ENCODE measurements around the gene FAM177A1.
A peak's percentile ranks its signal among the peaks of the same experiment; 100 is the strongest.

FAM177A1 gene

DNA sequence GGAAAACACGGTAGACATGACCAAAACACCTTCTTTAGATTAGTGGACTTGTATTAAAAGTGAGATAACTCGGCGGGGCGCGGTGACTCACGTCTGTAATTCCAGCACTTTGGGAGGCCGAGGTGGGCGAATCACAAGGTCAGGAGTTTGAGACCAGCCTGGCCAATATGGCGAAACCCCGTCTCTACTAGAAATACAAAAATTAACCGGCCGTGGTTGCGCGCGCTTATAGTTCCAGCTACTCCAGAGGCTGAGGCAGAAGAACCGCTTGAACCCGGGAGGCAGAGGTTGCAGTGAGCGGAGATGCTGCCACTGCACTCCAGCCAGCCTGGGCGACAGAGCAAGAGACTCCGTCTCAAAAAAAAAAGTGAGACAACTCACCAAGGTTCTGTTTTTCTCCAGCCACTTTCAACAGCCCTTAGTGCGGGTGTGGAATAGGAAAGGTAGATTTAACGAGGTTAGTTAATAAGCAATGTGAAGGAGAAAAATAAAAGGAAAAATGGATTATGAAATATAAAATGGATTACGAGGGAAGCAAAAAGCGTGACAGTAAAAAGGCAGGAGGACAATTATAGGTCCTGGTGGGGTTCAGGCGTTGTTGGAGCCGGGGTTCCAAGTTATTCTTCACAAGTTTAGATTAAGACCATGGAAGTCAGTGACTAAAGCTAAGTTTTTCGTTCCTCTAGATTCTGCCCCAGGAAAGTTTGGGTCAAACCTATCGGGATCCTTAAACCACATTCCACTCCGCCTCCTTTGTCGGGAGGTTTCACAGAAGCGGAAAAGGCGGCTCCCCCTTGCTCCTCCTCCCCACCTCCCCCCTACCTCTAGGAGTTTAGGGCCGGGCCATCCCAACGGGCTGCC, 75.2 kb downstream of the FAM177A1 start:
- intact Hi-C loops (cut with DNase I): loop anchor here (5.0 to 10.0 kb wide), 3 partner anchors 74 to 286 kb away; partner anchors contain the start of genes FAM177A1 and SRP54
- DNase-seq: peak in 2 of 42 donors; percentile 13 to 20

DNA sequence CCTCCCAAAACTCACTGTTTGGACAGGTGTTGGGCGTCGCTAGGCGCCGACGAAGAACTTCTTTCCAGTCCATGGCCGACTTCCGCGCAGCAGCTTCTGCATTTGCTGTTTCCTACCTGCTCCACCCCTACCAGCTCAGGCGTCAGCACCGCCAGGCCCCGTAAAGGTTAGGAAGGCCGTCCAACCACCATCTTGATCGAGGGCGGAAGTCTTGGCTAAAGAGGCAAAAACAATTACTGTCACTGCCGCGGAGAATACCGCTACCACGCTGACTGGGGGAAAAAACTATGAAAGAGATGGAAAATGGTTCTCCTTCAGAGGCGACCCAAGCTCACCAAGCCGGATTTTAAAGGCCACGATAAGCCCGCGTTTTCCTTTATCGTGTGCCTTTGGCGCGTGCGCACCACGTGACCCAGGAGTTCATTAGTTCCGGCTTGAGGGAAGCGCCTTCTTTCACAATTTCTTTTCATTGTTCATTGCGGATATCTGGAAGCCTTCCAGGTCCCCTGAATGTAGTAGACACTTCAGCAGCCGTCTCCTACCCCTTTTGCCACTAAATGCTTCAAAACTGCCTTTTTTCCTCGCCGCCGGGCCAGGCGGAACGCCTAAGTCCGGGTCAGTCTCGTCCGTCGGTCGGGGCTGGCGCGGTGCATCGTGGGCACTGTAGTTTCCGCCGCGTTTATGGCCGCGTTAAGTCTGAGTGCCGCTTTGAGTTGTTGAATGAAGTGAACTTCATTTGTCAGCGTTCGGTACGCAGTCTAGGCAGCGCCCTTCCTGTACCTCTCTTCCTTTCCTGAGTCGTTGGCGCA, 76.0 kb downstream of the FAM177A1 start, which contains the start of the genes PPP2R3C and PRORP:
TSS of gene PPP2R3C (minus strand) at position 104 of the 809 bp plus-strand sequence. CDS start at position 73, 31 bp downstream.
TSS of gene PRORP (plus strand) at position 666 of the 809 bp plus-strand sequence. CDS start 694 bp downstream, outside the sequence.
- DNase-seq: peak; percentile 87 to 97 (median 92)
- intact Hi-C loops (cut with DNase I): loop anchor here (5.0 to 10.0 kb wide), 3 partner anchors 75 to 285 kb away; partner anchors contain the start of genes FAM177A1 and SRP54

DNA sequence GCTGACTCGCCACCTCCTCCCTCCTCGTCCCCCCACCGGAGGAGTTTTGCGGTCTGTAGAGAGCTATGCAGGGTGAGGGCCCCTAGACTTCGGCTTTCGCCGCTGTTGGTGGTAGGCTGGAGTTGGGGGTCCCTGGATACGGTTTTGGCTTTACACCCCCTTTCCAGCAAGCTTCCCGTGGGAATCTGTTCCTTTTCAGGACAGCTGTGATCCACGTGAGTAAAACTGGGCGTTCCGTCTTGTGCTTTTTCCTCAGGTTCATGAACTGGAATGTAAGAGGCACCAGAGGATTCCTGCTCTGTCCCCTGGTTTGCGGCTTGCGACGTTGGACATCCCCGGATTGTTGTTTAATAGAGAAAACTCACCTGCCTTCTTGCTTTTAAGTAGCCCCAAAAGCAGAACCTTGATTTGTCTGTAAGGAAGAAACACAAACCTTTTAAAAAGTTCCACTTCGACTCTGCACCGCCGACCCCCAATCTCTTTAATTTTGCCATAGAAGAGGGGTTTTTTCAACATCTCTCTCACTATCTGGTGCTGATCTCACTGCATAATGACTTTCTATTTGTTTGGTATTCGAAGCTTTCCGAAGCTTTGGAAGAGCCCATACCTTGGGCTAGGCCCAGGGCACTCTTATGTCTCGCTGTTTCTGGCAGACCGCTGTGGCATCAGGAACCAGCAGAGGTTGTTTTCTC, 76.8 kb downstream of the FAM177A1 start:
- intact Hi-C loops (cut with DNase I): loop anchor here (5.0 to 10.0 kb wide), 3 partner anchors 76 to 284 kb away; partner anchors contain the start of genes FAM177A1 and SRP54
- DNase-seq: no peak

DNA sequence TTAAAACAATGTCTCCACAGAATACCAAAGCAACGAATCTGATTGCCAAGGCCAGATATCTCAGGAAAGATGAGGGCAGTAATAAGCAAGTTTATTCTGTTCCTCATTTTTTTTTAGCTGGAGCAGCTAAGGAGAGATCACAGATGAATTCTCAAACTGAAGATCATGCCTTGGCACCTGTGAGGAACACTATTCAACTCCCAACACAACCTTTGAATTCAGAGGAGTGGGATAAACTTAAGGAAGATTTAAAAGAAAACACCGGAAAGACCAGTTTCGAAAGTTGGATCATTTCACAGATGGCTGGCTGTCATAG, 77.3 kb downstream of the FAM177A1 start:
- DNase-seq: no peak
- intact Hi-C loops (cut with DNase I): loop anchor here (5.0 to 10.0 kb wide), 3 partner anchors 76 to 284 kb away; partner anchors contain the start of genes FAM177A1 and SRP54

DNA sequence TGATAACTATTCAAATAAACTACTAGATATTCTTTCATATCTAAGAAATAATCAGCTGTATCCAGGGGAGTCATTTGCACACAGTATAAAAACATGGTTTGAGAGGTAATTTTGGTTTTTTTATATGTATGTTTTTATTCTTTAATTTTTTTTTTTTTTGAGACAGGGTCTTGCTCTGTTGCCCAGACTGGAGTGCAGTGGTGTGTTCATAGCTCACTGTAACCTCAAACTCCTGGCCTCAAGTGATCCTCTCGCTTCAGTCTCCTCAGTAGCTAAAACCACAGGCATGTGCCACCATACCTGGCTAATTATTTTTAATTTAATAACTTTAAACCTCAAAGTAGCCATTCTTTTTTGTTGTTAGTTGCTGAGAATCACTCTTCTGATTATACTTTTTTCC, 78.1 kb downstream of the FAM177A1 start:
- intact Hi-C loops (cut with DNase I): loop anchor here (5.0 to 10.0 kb wide), 3 partner anchors 77 to 283 kb away; partner anchors contain the start of genes FAM177A1 and SRP54
- no peak for DNase-seq

Measured in head of caudate nucleus (tissue), 42 donors.